Activated T-helper 2 cell treated with anti-CD3 and anti-CD28 coated beads, Interferon-gamma antibody, Interleukin-2, Interleukin-4, amounts not matched to agents 10 μg/mL and 5 μg/mL and 100 μg/mL, durations not matched to agents 14 hours and 24 hours and 36 hours (primary cell): ENCODE data around the gene TRMT1. TPM values are rescaled to one million over a fixed set of nuclear protein-coding genes. Genes with fewer than 3 reads are reported as not detected.
"Not testable (repeated sequence)": the region's sequence is repeated elsewhere in the genome, so short reads cannot be mapped to it uniquely, and the experiment has no call there.

ENCODE experiments used
- DNase-seq: peaks from one replicate; pipeline ENCODE4 v3.0.0; 2021; ENCODE audit warnings: low spot score
- H3K27ac Mint-ChIP-seq: one replicate; pipeline ENCODE4 v1.8.0; 2021; ENCODE audit warnings: mixed read lengths
- H3K27me3 Mint-ChIP-seq: one replicate; pipeline ENCODE4 v1.8.0; 2021; ENCODE audit warnings: low read depth, mixed read lengths
- H3K36me3 Mint-ChIP-seq: one replicate; pipeline ENCODE4 v1.8.0; 2021; ENCODE audit warnings: low read depth, mixed read lengths
- H3K4me1 Mint-ChIP-seq: one replicate; pipeline ENCODE4 v1.8.0; 2021; ENCODE audit warnings: low read depth, mixed read lengths
- H3K4me3 Mint-ChIP-seq: one replicate; pipeline ENCODE4 v1.8.0; 2021; ENCODE audit warnings: low read depth, mild to moderate bottlenecking, moderate library complexity, mixed read lengths
- H3K9me3 Mint-ChIP-seq: one replicate; pipeline ENCODE4 v1.8.0; 2021; ENCODE audit warnings: mixed read lengths
- intact Hi-C: fragments of 100-400 bp; cut with micrococcal nuclease; formaldehyde crosslinking; loops from one replicate; pipeline ENCODE4 v1.15.1; 2023
- total RNA-seq: library from RNA; stranded (reverse); gene quantifications from 2 replicates; pipeline ENCODE4 v1.2.3, GENCODE V29; 2022

TRMT1 gene
- 112 and 116 TPM in 2 replicates for total RNA-seq

GRCh38 chr19:13116282-13117175, at the start of gene TRMT1:
TRMT1 (minus strand) TSS chr19:13116740; CDS start chr19:13116399, 341 bp downstream.
- H3K36me3 Mint-ChIP-seq = peaks cover 45% of the 10 kb centered on the region
- H3K4me1 Mint-ChIP-seq = peaks cover 30% of the 10 kb centered on the region
- peak within 1 kb of the TSS; percentile 94 for H3K4me3 Mint-ChIP-seq
- no peaks in the 10 kb centered on the region for H3K27me3 Mint-ChIP-seq
- no peaks in the 10 kb centered on the region for H3K9me3 Mint-ChIP-seq
- peak within 1 kb of the TSS; percentile 95 for H3K27ac Mint-ChIP-seq
- DNase-seq = peak; percentile 87
- intact Hi-C loops = loop anchor here (1.0 kb wide), 2 partner anchors 12 to 34 kb away; partner anchors contain the start of genes IER2 and STX10

- not testable (repeated sequence) for H3K27me3 Mint-ChIP-seq, DNase-seq, H3K36me3 Mint-ChIP-seq, H3K9me3 Mint-ChIP-seq
- H3K4me1 Mint-ChIP-seq = peaks cover 59% of the 10 kb centered on the region
- H3K27ac Mint-ChIP-seq = peak overlapping the region; percentile 62
- peak overlapping the region; percentile 2 for H3K4me3 Mint-ChIP-seq
- intact Hi-C loops = loop anchor here (2.0 to 10.0 kb wide), 2 partner anchors 15 to 1349 kb away; partner anchors contain the start of genes DNAJB1, IER2 and STX10
These were observed 49.6 kb upstream of the TRMT1 start for GRCh38 chr19:13166151-13166550.

GRCh38 chr19:13165162-13165997, 48.8 kb upstream of the TRMT1 start:
- H3K4me3 Mint-ChIP-seq = no peak overlapping the region
- H3K27ac Mint-ChIP-seq = peak overlapping the region; percentile 95
- H3K27me3 Mint-ChIP-seq = no peaks in the 10 kb centered on the region
- no peaks in the 10 kb centered on the region for H3K9me3 Mint-ChIP-seq
- no peak for DNase-seq
- no peaks in the 10 kb centered on the region for H3K36me3 Mint-ChIP-seq
- H3K4me1 Mint-ChIP-seq = peaks cover 57% of the 10 kb centered on the region
- intact Hi-C loops = loop anchor here (10.0 kb wide), 1 partner anchor 1349 kb away; the partner anchor contains the start of gene DNAJB1

DNA sequence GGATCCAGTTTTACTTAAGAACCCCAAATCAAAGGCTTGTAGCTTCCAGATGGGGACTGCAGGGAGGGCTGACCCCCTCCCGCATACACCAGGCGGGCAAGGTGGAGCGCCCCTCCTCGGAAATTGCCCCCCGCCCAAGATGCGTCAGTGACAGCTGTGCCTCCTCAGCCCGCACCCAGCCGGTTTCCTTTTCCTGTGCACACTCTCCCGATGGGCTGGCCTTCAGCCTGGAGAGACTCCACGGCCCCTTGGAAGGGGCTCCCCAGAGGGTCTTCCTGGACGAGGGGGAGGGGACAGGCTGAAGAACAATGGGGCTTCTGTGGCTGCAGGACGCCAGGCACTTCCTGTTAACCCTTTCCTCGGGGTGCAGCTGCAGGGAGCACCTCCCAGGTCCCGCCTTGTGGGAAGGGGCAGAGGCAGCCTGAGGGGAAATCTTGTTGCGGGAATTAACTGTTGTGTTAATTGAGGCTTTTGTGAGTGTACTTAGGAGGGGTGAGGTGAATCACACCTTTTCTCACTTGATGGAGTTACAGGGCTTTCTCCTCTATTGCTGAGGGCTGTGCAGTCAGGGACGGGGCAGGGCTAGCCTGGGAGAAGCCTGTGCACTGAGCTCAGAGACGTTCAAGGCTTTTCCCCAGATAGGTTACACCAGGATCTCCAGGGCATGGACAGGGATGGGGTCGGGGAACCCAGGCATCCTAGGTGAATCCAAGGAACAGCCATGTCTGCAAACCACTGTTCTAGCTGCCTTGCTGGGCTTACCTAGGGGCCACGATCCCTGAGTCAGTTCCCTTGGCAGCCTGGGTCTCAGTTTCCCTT, 48.0 kb upstream of the TRMT1 start:
- intact Hi-C loops = loop anchor here (10.0 kb wide), 1 partner anchor 1350 kb away; the partner anchor contains the start of gene DNAJB1
- peak overlapping the region; percentile 95 for H3K27ac Mint-ChIP-seq
- H3K4me1 Mint-ChIP-seq = peaks cover 53% of the 10 kb centered on the region
- no peaks in the 10 kb centered on the region for H3K27me3 Mint-ChIP-seq
- H3K4me3 Mint-ChIP-seq = peak overlapping the region; percentile 70
- H3K9me3 Mint-ChIP-seq = no peaks in the 10 kb centered on the region
- DNase-seq = peak; percentile 38
- no peaks in the 10 kb centered on the region for H3K36me3 Mint-ChIP-seq

GRCh38 chr19:13163609-13164342, 47.2 kb upstream of the TRMT1 start:
- DNase-seq = peak; percentile 56
- no peaks in the 10 kb centered on the region for H3K9me3 Mint-ChIP-seq
- H3K27me3 Mint-ChIP-seq = no peaks in the 10 kb centered on the region
- intact Hi-C loops = loop anchor here (1.0 to 10.0 kb wide), 3 partner anchors 8 to 1351 kb away; partner anchors contain the start of gene DNAJB1
- no peaks in the 10 kb centered on the region for H3K36me3 Mint-ChIP-seq
- peak overlapping the region; percentile 70 for H3K4me3 Mint-ChIP-seq
- H3K4me1 Mint-ChIP-seq = peaks cover 45% of the 10 kb centered on the region
- H3K27ac Mint-ChIP-seq = peak overlapping the region; percentile 95

- H3K4me1 Mint-ChIP-seq = peaks cover 48% of the 10 kb centered on the region
- H3K27ac Mint-ChIP-seq = peak overlapping the region; percentile 95
- DNase-seq = peak; percentile 89
- peak overlapping the region; percentile 86 for H3K4me3 Mint-ChIP-seq
- intact Hi-C loops = loop anchor here (1.0 to 10.0 kb wide), 3 partner anchors 8 to 1352 kb away; partner anchors contain the start of gene DNAJB1
- H3K27me3 Mint-ChIP-seq = no peaks in the 10 kb centered on the region
- no peaks in the 10 kb centered on the region for H3K36me3 Mint-ChIP-seq
- no peaks in the 10 kb centered on the region for H3K9me3 Mint-ChIP-seq
These were observed 46.4 kb upstream of the TRMT1 start for GRCh38 chr19:13162724-13163608.

- Mint-ChIP-seq H3K4me1 (peaks cover 51% of the 10 kb centered on the region), H3K36me3 (peaks cover 3% of the 10 kb centered on the region), H3K4me3 (no peak overlapping the region), H3K9me3 (no peaks in the 10 kb centered on the region), H3K27me3 (no peaks in the 10 kb centered on the region), H3K27ac (peak overlapping the region; percentile 78)
- no peak for DNase-seq
- intact Hi-C loops = loop anchor here (10.0 kb wide), 1 partner anchor 1354 kb away; the partner anchor contains the start of gene DNAJB1
These were observed 44.0 kb upstream of the TRMT1 start for GRCh38 chr19:13160557-13160956.

DNA sequence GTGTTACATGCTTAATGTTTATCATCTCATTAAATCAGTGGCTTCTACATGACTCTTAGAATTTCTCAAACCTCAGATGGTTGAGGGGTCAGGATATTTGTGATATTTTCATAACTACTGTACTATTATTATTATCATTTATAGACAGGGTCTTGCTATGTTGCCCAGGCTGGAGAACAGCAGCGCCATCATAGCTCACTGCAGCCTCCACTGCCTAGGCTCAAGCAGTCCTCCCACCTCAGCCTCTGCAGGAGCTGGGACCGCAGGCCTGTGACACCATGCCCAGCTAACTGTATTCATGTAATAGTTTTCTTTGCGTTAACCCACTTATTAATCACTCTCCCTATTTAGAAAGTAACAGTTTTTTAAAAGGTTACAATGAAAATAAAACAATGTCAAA, 43.2 kb upstream of the TRMT1 start:
- Mint-ChIP-seq H3K9me3 (no peaks in the 10 kb centered on the region), H3K36me3 (peaks cover 9% of the 10 kb centered on the region), H3K27ac (no peak overlapping the region), H3K4me3 (peak overlapping the region; percentile 35), H3K27me3 (no peaks in the 10 kb centered on the region), H3K4me1 (peaks cover 48% of the 10 kb centered on the region)
- DNase-seq = no peak
- intact Hi-C loops = loop anchor here (10.0 kb wide), 1 partner anchor 1355 kb away; the partner anchor contains the start of gene DNAJB1

DNA sequence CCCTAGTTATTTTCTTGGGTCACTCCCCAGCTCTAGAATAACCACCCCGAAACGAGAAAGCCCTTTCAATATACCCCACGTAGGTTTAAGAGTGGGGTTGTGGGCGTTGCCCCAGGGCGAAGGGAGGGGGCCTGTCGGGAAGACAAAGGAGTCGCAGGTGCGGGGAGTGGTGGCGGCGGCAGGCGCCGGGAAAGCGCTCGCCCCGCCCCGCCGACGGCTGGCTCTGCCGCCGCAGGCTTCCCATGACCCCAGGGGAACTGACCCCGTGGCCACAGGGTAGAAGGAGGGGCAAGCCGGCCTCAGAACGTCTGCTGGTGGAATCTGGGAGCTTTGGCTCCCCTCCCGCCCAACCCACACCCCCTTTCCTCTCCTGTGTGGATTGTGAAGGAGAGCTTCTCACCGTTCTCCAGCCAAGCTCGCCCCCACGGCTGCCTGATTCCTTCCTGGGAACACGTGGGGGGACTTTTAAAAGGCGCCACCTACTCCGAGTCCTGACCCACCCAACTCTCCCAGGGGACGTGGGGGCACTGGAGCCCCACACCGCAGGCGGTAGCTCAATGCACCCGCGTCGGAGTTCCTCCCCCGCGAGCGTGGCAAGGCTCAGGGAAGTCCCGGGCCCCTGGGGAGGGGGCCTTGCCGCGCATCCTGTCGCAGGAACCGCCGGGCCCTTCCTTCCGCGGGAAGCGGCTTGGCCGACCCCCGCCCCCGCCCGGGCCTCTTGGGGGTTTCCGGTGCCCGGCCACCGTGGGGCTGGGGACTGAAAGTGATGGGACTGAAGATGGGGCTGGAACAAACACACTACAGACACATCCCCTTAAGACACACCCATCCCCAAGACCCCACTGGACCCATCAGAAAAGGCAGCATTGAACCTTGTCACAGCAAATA, 39.2 kb upstream of the TRMT1 start:
- Mint-ChIP-seq H3K27me3 (no peaks in the 10 kb centered on the region), H3K9me3 (no peaks in the 10 kb centered on the region), H3K36me3 (peaks cover 32% of the 10 kb centered on the region), H3K4me3 (peak overlapping the region; percentile 96), H3K4me1 (peaks cover 32% of the 10 kb centered on the region), H3K27ac (peak overlapping the region; percentile 99)
- peak; percentile 76 for DNase-seq
- intact Hi-C loops = loop anchor here (1.0 to 2.0 kb wide), 4 partner anchors 8 to 365 kb away; partner anchors contain the start of gene JUNB

DNA sequence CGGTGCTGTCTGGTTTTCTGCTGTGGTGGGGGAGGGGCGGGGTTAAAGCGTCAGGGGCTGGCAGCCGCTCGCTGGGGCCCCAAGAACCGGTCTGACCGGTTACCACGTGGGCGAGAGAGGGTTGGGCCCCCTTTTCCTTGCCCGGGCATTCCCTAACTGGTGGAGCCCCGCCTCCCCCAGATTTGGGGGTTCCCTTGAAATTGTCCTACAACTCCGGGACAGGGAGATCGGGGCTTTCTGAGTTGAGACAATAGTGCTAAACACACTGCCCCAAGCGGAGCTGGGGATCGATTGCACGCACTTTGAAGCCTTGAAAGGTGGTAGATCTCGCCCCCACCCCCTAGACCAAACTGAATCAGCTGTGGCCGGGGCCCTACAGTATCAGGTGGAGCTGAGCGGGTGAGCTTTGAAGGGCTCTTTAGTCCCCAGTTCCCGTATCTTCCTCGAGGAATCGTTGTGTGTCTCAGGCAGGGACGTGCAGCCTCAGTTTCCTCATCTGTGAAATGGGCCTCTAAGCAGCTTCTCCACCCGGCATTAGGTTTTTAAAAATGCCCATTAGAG, 38.5 kb upstream of the TRMT1 start:
- Mint-ChIP-seq H3K9me3 (no peaks in the 10 kb centered on the region), H3K4me3 (peak overlapping the region; percentile 96), H3K27me3 (no peaks in the 10 kb centered on the region), H3K36me3 (peaks cover 36% of the 10 kb centered on the region), H3K27ac (peak overlapping the region; percentile 92), H3K4me1 (peaks cover 28% of the 10 kb centered on the region)
- intact Hi-C loops = loop anchor here (1.0 to 5.0 kb wide), 3 partner anchors 8 to 682 kb away; no protein-coding TSS in a partner anchor
- peak; percentile 68 for DNase-seq
